Endothelial cell of umbilical vein (primary cell): ENCODE measurements around the gene MAST4. TPM values are rescaled to one million over a fixed set of nuclear protein-coding genes. Genes with fewer than 3 reads are reported as not detected.

Experiments
- BruUV-seq: library from RNA; stranded (reverse); fragments of 400-500 nt; replicated peaks from 2 replicates; lab custom pipeline; 2021; lab: Mats Ljungman, UMichigan
- CTCF ChIA-PET: fragments of 300-600, 350-600 bp; sonication (Branson Sonifier 250); formaldehyde crosslinking; loops from one replicate; lab custom pipeline; 2021; ENCODE audit warnings: antibody characterized with exemption, inconsistent platforms; lab: Charles Lee
- POLR2A ChIA-PET: fragments of 300-600, 350-600 bp; sonication (Branson Sonifier 250); formaldehyde crosslinking; loops from one replicate; lab custom pipeline; 2021; ENCODE audit warnings: antibody characterized with exemption, inconsistent platforms; lab: Charles Lee
- DNase-seq: peaks from one replicate; pipeline ENCODE4 v3.0.0-alpha.2; 2011; ENCODE audit warnings: low read depth, low spot score
- FAIRE-seq: peaks from 2 replicates; lab custom pipeline; 2011; peaks lifted over from hg19 to GRCh38; lab: Jason Lieb, UNC
- H2AFZ ChIP-seq: 2 replicates; pipeline ENCODE4 v1.6.0; 2012; ENCODE audit warnings: low read depth, low read length, control low read depth, inconsistent platforms
- H3K27ac ChIP-seq: 2 replicates; pipeline ENCODE4 v1.5.1; 2011; ENCODE audit warnings: low read depth, mild to moderate bottlenecking, control low read depth, low read length, moderate library complexity; ENCODE audit not compliant: insufficient read depth
- H3K27me3 ChIP-seq, 2 experiments: 2 replicates each; pipeline versions ENCODE4 v1.6.0 to v1.6.1; 2011; ENCODE audit warnings: low read length in 2 of 2, mixed read lengths in 1 of 2; ENCODE audit not compliant: control insufficient read depth in 2 of 2, insufficient read depth in 2 of 2
- H3K36me3 ChIP-seq, 2 experiments: 2 replicates in 1 of 2; 3 replicates in 1 of 2; pipeline ENCODE4 v1.5.1; 2011; ENCODE audit warnings: low read length in 2 of 2, mild to moderate bottlenecking in 1 of 2, moderate library complexity in 1 of 2; ENCODE audit not compliant: control insufficient read depth in 2 of 2, insufficient read depth in 2 of 2; ENCODE audit errors: extremely low read depth in 1 of 2
- H3K4me1 ChIP-seq: 3 replicates; pipeline ENCODE4 v1.5.1; 2011; ENCODE audit warnings: mild to moderate bottlenecking, low read length; ENCODE audit not compliant: control insufficient read depth, insufficient read depth; ENCODE audit errors: extremely low read depth
- H3K4me2 ChIP-seq: 2 replicates; pipeline ENCODE4 v1.6.1; 2011; ENCODE audit warnings: low read length, control low read depth, mixed read lengths; ENCODE audit not compliant: insufficient read depth
- H3K4me3 ChIP-seq, 3 experiments: fragments of 200-600 bp in 1 of 3; sonication (generic), shearing (Covaris generic) in 1 of 3; replicated peaks in 1 of 3; 2 replicates each; pipeline ENCODE4 v1.5.1; 2011 to 2016; ENCODE audit warnings: control low read depth in 3 of 3, low read length in 3 of 3, mild to moderate bottlenecking in 2 of 3, inconsistent platforms in 1 of 3, low read depth in 1 of 3, moderate library complexity in 1 of 3; ENCODE audit not compliant: insufficient read depth in 1 of 3
- H3K79me2 ChIP-seq: 2 replicates; pipeline ENCODE4 v1.6.0; 2012; ENCODE audit warnings: low read length, inconsistent platforms; ENCODE audit not compliant: control insufficient read depth, insufficient read depth
- H3K9ac ChIP-seq: replicated peaks from 2 replicates; pipeline ENCODE3; 2011; ENCODE audit warnings: low read length, control low read depth; ENCODE audit not compliant: insufficient read depth; ENCODE audit errors: extremely low read depth
- H3K9me1 ChIP-seq: replicated peaks from 3 replicates; pipeline ENCODE4 v1.6.0; 2011; ENCODE audit warnings: mild to moderate bottlenecking, low read length; ENCODE audit not compliant: control insufficient read depth, insufficient read depth; ENCODE audit errors: extremely low read depth
- H3K9me3 ChIP-seq: replicated peaks from 2 replicates; pipeline ENCODE4 v1.5.1; 2012; ENCODE audit warnings: low read length, inconsistent platforms; ENCODE audit not compliant: control insufficient read depth, insufficient read depth
- H4K20me1 ChIP-seq: replicated peaks from 2 replicates; pipeline ENCODE3; 2011; ENCODE audit warnings: mild to moderate bottlenecking, low read length; ENCODE audit not compliant: control insufficient read depth, insufficient read depth; ENCODE audit errors: extremely low read depth
- EZH2 ChIP-seq: IDR thresholded peaks from 2 replicates; pipeline ENCODE4 v1.6.1; 2012; ENCODE audit warnings: borderline replicate concordance, low read depth, mild to moderate bottlenecking, moderate library complexity, low read length, inconsistent platforms; ENCODE audit not compliant: severe bottlenecking
- FOS ChIP-seq: IDR thresholded peaks from 2 replicates; pipeline ENCODE4 v1.6.1; 2011; ENCODE audit warnings: mild to moderate bottlenecking, low read length, moderate library complexity, borderline replicate concordance; ENCODE audit not compliant: insufficient read depth
- GATA2 ChIP-seq: IDR thresholded peaks from 2 replicates; pipeline ENCODE4 v1.7.0; 2011; ENCODE audit warnings: low read depth, mild to moderate bottlenecking, moderate library complexity, mixed read lengths, low read length; ENCODE audit not compliant: insufficient read length, insufficient read depth
- JUN ChIP-seq: IDR thresholded peaks from 2 replicates; pipeline ENCODE4 v1.6.1; 2011; ENCODE audit warnings: borderline replicate concordance, low read depth; ENCODE audit not compliant: insufficient read length, insufficient read depth
- MYC ChIP-seq: IDR thresholded peaks from one replicate; pipeline ENCODE4 v1.6.1; 2011; ENCODE audit warnings: mild to moderate bottlenecking, low read depth, low read length
- POLR2A ChIP-seq: IDR thresholded peaks from 2 replicates; pipeline ENCODE4 v1.6.1; 2012; ENCODE audit warnings: low read depth, mild to moderate bottlenecking, control low read depth, low read length
- POLR2AphosphoS5 ChIP-seq: IDR thresholded peaks from 2 replicates; pipeline ENCODE4 v1.6.1; 2012; ENCODE audit warnings: low read depth, mild to moderate bottlenecking, control low read depth, low read length, moderate library complexity; ENCODE audit not compliant: insufficient read depth
- dilution Hi-C: fragments of 300-500 bp; cut with MboI; formaldehyde crosslinking; loops from one replicate; pipeline ENCODE4 v1.15.0; 2019; ENCODE audit warnings: low sequenced_read_pairs; ENCODE audit not compliant: extremely low pct_ligation_motif_present
- intact Hi-C: fragments of 100-400 bp; cut with micrococcal nuclease; formaldehyde crosslinking; loops from one replicate; pipeline ENCODE4 v1.10.0; 2022
- polyA plus RNA-seq, 4 experiments: library from polyadenylated mRNA; depleted of rRNA in 3 of 4; stranded (reverse) in 3 of 4; unstranded in 1 of 4; fragments of >200 nt; gene quantifications; 2 replicates each; pipeline versions ENCODE4 v1.2.1 to v1.2.3, GENCODE V29; 2011 to 2012; ENCODE audit warnings: missing spikeins in 1 of 4
- total RNA-seq: library from RNA; stranded (reverse); gene quantifications from 2 replicates; pipeline ENCODE4 v1.2.3, GENCODE V29; 2021
- TF ChIP-seq, protein P1 (sequence below): IDR thresholded peaks from 2 replicates; pipeline ENCODE4 v1.6.1; 2011; ENCODE audit not compliant: insufficient read depth, insufficient read length
- TF ChIP-seq, protein P2 (sequence below), 2 donors: IDR thresholded peaks; 1 replicate in 1 of 2; 2 replicates in 1 of 2; pipeline ENCODE4 v1.5.1; 2011; ENCODE audit warnings: low read length in 2 of 2, mild to moderate bottlenecking in 2 of 2, moderate library complexity in 2 of 2, control low read depth in 1 of 2, inconsistent platforms in 1 of 2, low read depth in 1 of 2; ENCODE audit not compliant: insufficient read depth in 1 of 2; ENCODE audit errors: extremely low read depth in 1 of 2

MAST4 gene
- total and polyA plus RNA-seq, 2 donors (not counting 3 experiments of a cell fraction or from before 2014, with no cell fraction given): 40.2 to 116 TPM

DNA sequence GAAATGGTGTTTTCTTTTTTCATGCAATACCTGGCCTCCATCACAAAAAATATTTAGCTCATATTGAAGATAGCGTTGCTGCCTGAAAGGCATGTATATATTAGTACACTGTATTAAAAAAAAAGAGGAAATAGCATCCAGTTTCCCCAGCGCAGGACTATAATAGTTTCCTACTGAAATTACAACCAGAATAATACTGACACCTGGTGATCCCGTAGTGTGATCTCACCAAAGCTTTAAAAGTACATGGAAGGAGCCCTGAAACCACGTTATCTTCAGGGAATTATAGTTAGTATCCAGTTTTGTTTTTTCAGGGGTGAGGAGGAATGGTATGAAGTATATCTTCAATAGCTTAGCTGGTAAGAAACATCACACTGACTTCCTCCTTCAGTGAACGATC, 335.5 kb downstream of the MAST4 start:
- intact Hi-C loops (no loop called here), dilution Hi-C loops (no loop called here)
- peaks cover 15% of the 10 kb centered on the region for H3K4me1 ChIP-seq
- no peak overlapping the region for H3K27ac ChIP-seq
- H3K27me3 ChIP-seq: no peaks in the 10 kb centered on the region
- H3K9ac ChIP-seq: no peak overlapping the region
- no peak for FAIRE-seq
- no peak overlapping the region for H3K4me2 ChIP-seq
- peaks cover 2 to 6% of the 10 kb centered on the region in 2 experiments for H3K36me3 ChIP-seq
- CTCF ChIA-PET: interaction anchor here (0.7 to 5.9 kb wide), 4 partner anchors 14 to 625 kb away, joined by 3 to 19 read pairs (median 4); no protein-coding TSS in a partner anchor
- TF ChIP-seq POLR2A: no peak
- TF ChIP-seq, protein P1, sequence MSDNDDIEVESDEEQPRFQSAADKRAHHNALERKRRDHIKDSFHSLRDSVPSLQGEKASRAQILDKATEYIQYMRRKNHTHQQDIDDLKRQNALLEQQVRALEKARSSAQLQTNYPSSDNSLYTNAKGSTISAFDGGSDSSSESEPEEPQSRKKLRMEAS: no peak
- TF ChIP-seq, protein P2, sequence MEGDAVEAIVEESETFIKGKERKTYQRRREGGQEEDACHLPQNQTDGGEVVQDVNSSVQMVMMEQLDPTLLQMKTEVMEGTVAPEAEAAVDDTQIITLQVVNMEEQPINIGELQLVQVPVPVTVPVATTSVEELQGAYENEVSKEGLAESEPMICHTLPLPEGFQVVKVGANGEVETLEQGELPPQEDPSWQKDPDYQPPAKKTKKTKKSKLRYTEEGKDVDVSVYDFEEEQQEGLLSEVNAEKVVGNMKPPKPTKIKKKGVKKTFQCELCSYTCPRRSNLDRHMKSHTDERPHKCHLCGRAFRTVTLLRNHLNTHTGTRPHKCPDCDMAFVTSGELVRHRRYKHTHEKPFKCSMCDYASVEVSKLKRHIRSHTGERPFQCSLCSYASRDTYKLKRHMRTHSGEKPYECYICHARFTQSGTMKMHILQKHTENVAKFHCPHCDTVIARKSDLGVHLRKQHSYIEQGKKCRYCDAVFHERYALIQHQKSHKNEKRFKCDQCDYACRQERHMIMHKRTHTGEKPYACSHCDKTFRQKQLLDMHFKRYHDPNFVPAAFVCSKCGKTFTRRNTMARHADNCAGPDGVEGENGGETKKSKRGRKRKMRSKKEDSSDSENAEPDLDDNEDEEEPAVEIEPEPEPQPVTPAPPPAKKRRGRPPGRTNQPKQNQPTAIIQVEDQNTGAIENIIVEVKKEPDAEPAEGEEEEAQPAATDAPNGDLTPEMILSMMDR (IDR thresholded peaks at IDR 0.05; ENCODE audit: extremely low read depth in 1 of 2, insufficient read depth in 1 of 2, low read depth in 1 of 2, low read length in 2 of 2): no peak
- no peak for TF ChIP-seq JUN
- no peak for TF ChIP-seq FOS
- no peak for TF ChIP-seq POLR2AphosphoS5
- TF ChIP-seq GATA2: no peak
- TF ChIP-seq EZH2: no peak
- TF ChIP-seq MYC: no peak
- H3K4me3 ChIP-seq: no peak overlapping the region
- H2AFZ ChIP-seq: no peak overlapping the region
- POLR2A ChIA-PET: no interaction called here
- H3K9me1 ChIP-seq: no peaks in the 10 kb centered on the region
- no peaks in the 10 kb centered on the region for H3K9me3 ChIP-seq
- H3K79me2 ChIP-seq: peaks cover 2% of the 10 kb centered on the region
- H4K20me1 ChIP-seq: no peaks in the 10 kb centered on the region
- no peak for DNase-seq
- BruUV-seq: no TSS peak
